Natural killer cell (primary cell): ENCODE data around the gene MEF2B. TPM values are rescaled to one million over a fixed set of nuclear protein-coding genes. Genes with fewer than 3 reads are reported as not detected.

Experiments used
- ATAC-seq, 3 donors: fragments of 150-1000 bp in 2 of 3; fragments of 200-7000 bp in 1 of 3; cut with Tn5 transposase; 1 replicate in 1 of 3; 2 replicates in 2 of 3; pipeline ENCODE4 v1.10.0; 2021; ENCODE audit warnings: mild to moderate bottlenecking in 2 of 3, moderate library complexity in 2 of 3
- DNase-seq, 2 donors: peaks; one replicate each; pipeline versions ENCODE4 v3.0.0 to v3.0.0-alpha.2; 2013 to 2021; ENCODE audit warnings: mixed read lengths in 1 of 2
- H3K27ac ChIP-seq: one replicate; pipeline ENCODE4 v1.5.1; 2013; ENCODE audit warnings: mild to moderate bottlenecking, low read length
- H3K27me3 ChIP-seq: one replicate; pipeline ENCODE4 v1.6.1; 2013; ENCODE audit warnings: low read length; ENCODE audit not compliant: control insufficient read depth, insufficient read depth
- H3K36me3 ChIP-seq: one replicate; pipeline ENCODE4 v1.6.1; 2013; ENCODE audit warnings: low read length; ENCODE audit not compliant: control insufficient read depth, insufficient read depth
- H3K4me1 ChIP-seq: one replicate; pipeline ENCODE4 v1.6.1; 2013; ENCODE audit warnings: low read length; ENCODE audit not compliant: control insufficient read depth, insufficient read depth
- H3K4me3 ChIP-seq: one replicate; pipeline ENCODE4 v1.5.1; 2013; ENCODE audit warnings: low read length
- H3K9me3 ChIP-seq: one replicate; pipeline ENCODE4 v1.6.1; 2013; ENCODE audit warnings: low read length; ENCODE audit not compliant: control insufficient read depth, insufficient read depth
- H3K27ac Mint-ChIP-seq, 2 donors: one replicate each; pipeline ENCODE4 v1.8.0; 2022; ENCODE audit warnings: mild to moderate bottlenecking in 2 of 2, mixed read lengths in 2 of 2, moderate library complexity in 1 of 2
- H3K27me3 Mint-ChIP-seq, 2 donors: one replicate each; pipeline ENCODE4 v1.8.0; 2022; ENCODE audit warnings: low read depth in 2 of 2, mixed read lengths in 2 of 2
- H3K36me3 Mint-ChIP-seq: one replicate; pipeline ENCODE4 v1.8.0; 2022; ENCODE audit warnings: mixed read lengths
- H3K4me1 Mint-ChIP-seq, 2 donors: one replicate each; pipeline ENCODE4 v1.8.0; 2022; ENCODE audit warnings: mixed read lengths in 2 of 2
- H3K4me3 Mint-ChIP-seq: one replicate; pipeline ENCODE4 v1.8.0; 2022; ENCODE audit warnings: mild to moderate bottlenecking, moderate library complexity, mixed read lengths
- H3K9me3 Mint-ChIP-seq, 2 donors: one replicate each; pipeline ENCODE4 v1.8.0; 2022; ENCODE audit warnings: mixed read lengths in 2 of 2
- CTCF ChIP-seq: fragments of 200-600 bp; IDR thresholded peaks from one replicate; pipeline ENCODE4 v1.8.0; 2022; ENCODE audit warnings: antibody characterized with exemption
- WGBS: methylation state at CpG from one replicate; pipeline ENCODE4 v1.1.7; 2013; ENCODE audit warnings: missing lambda C conversion rate; ENCODE audit not compliant: insufficient coverage; 5-methylcytosine and 5-hydroxymethylcytosine counted together
- intact Hi-C: fragments of 100-400 bp; cut with micrococcal nuclease; formaldehyde crosslinking; loops from one replicate; pipeline ENCODE4 v1.14.2; 2022
- total RNA-seq, 4 donors: library from RNA; stranded (reverse); fragments of 120-200 nt in 1 of 4; gene quantifications; one replicate each; pipeline versions ENCODE4 v1.2.3 to v1.2.4, GENCODE V29; 2013 to 2022

The MEF2B gene
- total RNA-seq, 3 donors from 2014 or later (not counting 1 experiment from before 2014, with no cell fraction given), result 4.7 to 7.0 (median 5.6) TPM

- no peak for DNase-seq
- Mint-ChIP-seq H3K4me1 (peaks cover 15 to 21% of the 10 kb centered on the region in 2 donors), H3K27ac (peak overlapping the region in 1 of 2 donors; percentile 15), H3K4me3 (no peak overlapping the region), H3K36me3 (no peaks in the 10 kb centered on the region), H3K9me3 (peaks cover 0 to 5% of the 10 kb centered on the region in 2 donors), H3K27me3 (peaks cover 1 to 17% of the 10 kb centered on the region in 2 donors)
- Histone ChIP-seq H3K27me3 (peaks cover 15% of the 10 kb centered on the region), H3K4me3 (no peak overlapping the region), H3K4me1 (peaks cover 26% of the 10 kb centered on the region), H3K27ac (no peak overlapping the region), H3K36me3 (no peaks in the 10 kb centered on the region), H3K9me3 (no peaks in the 10 kb centered on the region)
- ATAC-seq, result no peak
- no peak for TF ChIP-seq CTCF
- 87% methylated on average over 3 of the region's 8 CpGs for WGBS
- intact Hi-C loops, result no loop called here
Measured at GRCh38 chr19:19207637-19208572, 37.8 kb upstream of the MEF2B start.

- H3K4me3 ChIP-seq, result no peak overlapping the region
- ATAC-seq, result no peak
- Mint-ChIP-seq H3K27ac (peak overlapping the region in 1 of 2 donors; percentile 15), H3K36me3 (no peaks in the 10 kb centered on the region), H3K4me3 (peak overlapping the region; percentile 26), H3K4me1 (peaks cover 24 to 31% of the 10 kb centered on the region in 2 donors), H3K27me3 (peaks cover 0 to 15% of the 10 kb centered on the region in 2 donors), H3K9me3 (peaks cover 0 to 5% of the 10 kb centered on the region in 2 donors)
- no peak overlapping the region for H3K27ac ChIP-seq
- no peak for DNase-seq
- no peaks in the 10 kb centered on the region for H3K36me3 ChIP-seq
- WGBS, result 41% methylated on average over 5 of the region's 5 CpGs
- H3K27me3 ChIP-seq, result peaks cover 6% of the 10 kb centered on the region
- no peaks in the 10 kb centered on the region for H3K9me3 ChIP-seq
- intact Hi-C loops, result no loop called here
- no peak for TF ChIP-seq CTCF
- peaks cover 36% of the 10 kb centered on the region for H3K4me1 ChIP-seq
Measured at GRCh38 chr19:19206938-19207337, 36.9 kb upstream of the MEF2B start.

DNA sequence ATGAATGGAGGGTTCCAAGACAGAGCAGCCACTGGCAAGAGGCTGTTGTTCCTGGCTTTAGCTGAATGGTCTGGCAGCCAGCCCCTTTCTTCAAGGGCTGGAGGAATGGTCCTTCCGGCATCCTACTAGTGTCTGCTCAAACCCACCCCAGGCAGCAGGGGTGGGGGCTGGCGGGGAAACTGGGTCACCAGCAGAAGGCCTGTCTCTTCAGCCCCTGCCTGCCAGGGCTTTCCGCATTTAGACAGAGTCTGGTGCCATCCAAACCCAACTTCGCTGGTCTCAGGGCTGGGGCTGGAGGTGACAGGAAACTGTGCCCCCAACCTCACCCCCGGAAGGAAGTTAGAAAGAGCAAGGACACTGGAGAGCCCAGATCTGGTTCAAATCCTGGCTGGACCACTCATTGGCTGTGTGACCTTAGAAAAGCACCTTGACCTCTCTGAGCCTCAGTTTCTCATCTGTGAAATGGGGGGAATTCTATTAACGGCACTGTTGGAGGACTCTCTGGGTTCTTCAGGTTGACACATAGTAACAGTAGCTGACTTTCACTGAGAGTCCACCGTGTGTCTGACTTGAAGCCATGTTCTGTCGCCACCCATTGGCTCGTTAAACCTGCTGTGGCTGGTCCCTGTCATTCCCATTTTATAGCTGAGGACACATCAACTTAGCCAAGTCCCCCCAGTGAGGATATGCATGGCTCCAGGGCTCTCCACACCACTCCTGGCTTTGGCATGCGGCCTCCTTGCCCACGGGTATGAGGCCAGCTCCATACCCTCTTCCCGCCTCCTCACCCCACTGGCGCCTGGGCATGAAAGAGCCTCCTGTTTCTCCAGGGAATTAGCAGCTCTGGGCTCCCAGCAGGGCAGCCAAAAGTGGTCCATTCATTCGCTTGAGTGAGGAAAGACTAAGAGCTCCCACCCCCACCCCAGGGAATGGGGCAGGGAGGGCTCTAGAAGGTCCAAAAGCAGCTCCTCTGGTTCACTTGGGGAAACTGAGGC lies 35.6 kb upstream of the MEF2B start:
- peaks cover 0 to 5% of the 10 kb centered on the region in 2 donors for H3K9me3 Mint-ChIP-seq
- Histone ChIP-seq H3K36me3 (peaks cover 4% of the 10 kb centered on the region), H3K9me3 (no peaks in the 10 kb centered on the region), H3K4me3 (no peak overlapping the region), H3K27me3 (no peaks in the 10 kb centered on the region), H3K4me1 (peaks cover 41% of the 10 kb centered on the region), H3K27ac (no peak overlapping the region)
- peaks cover 0 to 9% of the 10 kb centered on the region in 2 donors for H3K27me3 Mint-ChIP-seq
- DNase-seq (no peak), ATAC-seq (no peak)
- H3K4me1 Mint-ChIP-seq, result peaks cover 24 to 32% of the 10 kb centered on the region in 2 donors
- 63% methylated on average over 14 of the region's 14 CpGs for WGBS
- intact Hi-C loops, result no loop called here
- H3K4me3 Mint-ChIP-seq, result no peak overlapping the region
- no peak overlapping the region for H3K27ac Mint-ChIP-seq
- TF ChIP-seq CTCF, result no peak
- no peaks in the 10 kb centered on the region for H3K36me3 Mint-ChIP-seq
